Measurements from ENCODE around the gene GAPT.

DNA sequence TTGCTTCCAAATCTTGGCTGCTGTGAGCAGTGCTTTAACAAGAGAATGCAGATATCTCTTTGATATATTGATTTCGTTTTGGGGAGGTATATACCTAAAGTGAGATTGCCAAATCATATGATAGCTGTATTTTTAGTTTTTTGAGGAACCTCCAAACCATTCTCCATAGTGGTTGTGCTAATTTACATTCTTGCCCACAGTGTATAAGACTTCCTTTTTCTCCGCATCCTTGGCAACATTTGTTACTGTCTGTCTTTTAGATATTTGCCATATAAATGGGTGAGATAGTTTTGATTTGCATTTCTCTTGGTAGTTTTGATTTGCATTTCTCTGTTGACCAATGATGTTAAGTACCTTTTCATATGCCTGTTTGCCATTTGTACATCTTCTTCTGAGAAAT lies 21.3 kb upstream of the GAPT start:
- TF ChIP-seq, protein P1, sequence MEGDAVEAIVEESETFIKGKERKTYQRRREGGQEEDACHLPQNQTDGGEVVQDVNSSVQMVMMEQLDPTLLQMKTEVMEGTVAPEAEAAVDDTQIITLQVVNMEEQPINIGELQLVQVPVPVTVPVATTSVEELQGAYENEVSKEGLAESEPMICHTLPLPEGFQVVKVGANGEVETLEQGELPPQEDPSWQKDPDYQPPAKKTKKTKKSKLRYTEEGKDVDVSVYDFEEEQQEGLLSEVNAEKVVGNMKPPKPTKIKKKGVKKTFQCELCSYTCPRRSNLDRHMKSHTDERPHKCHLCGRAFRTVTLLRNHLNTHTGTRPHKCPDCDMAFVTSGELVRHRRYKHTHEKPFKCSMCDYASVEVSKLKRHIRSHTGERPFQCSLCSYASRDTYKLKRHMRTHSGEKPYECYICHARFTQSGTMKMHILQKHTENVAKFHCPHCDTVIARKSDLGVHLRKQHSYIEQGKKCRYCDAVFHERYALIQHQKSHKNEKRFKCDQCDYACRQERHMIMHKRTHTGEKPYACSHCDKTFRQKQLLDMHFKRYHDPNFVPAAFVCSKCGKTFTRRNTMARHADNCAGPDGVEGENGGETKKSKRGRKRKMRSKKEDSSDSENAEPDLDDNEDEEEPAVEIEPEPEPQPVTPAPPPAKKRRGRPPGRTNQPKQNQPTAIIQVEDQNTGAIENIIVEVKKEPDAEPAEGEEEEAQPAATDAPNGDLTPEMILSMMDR (IDR thresholded peaks at IDR 0.05) = no peak
- no peak for TF ChIP-seq POLR2A (IDR thresholded peaks at IDR 0.05)

Measured in heart left ventricle (tissue), 13 donors.